ENCODE data around the gene HEXIM2.

DNA sequence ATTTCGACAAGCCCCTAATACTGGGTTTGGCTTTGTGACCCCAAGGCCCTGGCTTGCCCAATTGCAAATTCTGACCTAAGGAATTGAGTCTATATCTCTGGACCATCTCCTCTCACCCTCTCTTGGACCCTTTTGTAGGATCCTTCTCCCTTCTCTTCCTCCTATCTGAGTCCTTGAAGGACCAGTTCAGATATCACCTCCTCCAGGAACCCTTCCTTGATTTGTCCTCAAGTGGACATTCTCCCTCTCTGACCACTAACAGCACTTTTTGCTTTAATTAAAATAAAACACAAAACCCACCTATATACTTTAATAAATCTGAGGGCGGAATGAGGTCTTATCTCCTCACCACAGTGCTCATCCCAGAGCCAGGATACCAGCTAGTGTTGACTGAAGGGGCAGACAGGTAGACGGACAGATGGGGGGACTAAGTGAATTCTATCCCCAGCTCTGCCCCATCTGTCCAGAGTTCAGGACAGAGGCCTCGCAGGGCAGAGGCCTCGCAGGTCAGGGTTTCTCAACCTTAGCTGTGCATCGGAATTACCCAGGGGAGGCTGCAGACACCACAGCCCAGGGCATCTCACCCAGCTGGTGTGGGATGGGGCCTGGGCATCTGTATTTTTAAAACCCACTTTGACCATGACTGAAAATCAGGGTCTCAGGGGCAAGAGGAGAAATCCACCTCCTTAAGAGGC lies 38.5 kb upstream of the HEXIM2 start:
- TF ChIP-seq POLR2AphosphoS5 (IDR thresholded peaks at IDR 0.05) = no peak
- TF ChIP-seq, protein P1, sequence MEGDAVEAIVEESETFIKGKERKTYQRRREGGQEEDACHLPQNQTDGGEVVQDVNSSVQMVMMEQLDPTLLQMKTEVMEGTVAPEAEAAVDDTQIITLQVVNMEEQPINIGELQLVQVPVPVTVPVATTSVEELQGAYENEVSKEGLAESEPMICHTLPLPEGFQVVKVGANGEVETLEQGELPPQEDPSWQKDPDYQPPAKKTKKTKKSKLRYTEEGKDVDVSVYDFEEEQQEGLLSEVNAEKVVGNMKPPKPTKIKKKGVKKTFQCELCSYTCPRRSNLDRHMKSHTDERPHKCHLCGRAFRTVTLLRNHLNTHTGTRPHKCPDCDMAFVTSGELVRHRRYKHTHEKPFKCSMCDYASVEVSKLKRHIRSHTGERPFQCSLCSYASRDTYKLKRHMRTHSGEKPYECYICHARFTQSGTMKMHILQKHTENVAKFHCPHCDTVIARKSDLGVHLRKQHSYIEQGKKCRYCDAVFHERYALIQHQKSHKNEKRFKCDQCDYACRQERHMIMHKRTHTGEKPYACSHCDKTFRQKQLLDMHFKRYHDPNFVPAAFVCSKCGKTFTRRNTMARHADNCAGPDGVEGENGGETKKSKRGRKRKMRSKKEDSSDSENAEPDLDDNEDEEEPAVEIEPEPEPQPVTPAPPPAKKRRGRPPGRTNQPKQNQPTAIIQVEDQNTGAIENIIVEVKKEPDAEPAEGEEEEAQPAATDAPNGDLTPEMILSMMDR (IDR thresholded peaks at IDR 0.05 in 8 of 11, conservative IDR thresholded peaks at IDR 0.05 in 3 of 11) = no peak
